ENCODE results near the gene BCKDHA. TPM values are rescaled to one million over a fixed set of nuclear protein-coding genes. Genes with fewer than 3 reads are reported as not detected.

Gene BCKDHA
- total and polyA plus RNA-seq, 9 of the 15 experiments (the other 6 are each of a cell fraction or from before 2014, with no cell fraction given): 4.5 to 52.5 (median 14.1) TPM

- TF ChIP-seq RERE (CRISPR knock-in tag; IDR thresholded peaks at IDR 0.05; ENCODE audit: borderline replicate concordance) (no peak), MCM2 (IDR thresholded peaks at IDR 0.05; ENCODE audit: low read depth) (no peak), HMG20B (CRISPR knock-in tag; IDR thresholded peaks at IDR 0.05) (no peak), MIER1 (IDR thresholded peaks at IDR 0.05; ENCODE audit: low read depth) (no peak), PREB (CRISPR knock-in tag; IDR thresholded peaks at IDR 0.05) (no peak), NELFE (IDR thresholded peaks at IDR 0.05; ENCODE audit: insufficient read depth, insufficient read length) (no peak), DIDO1 (tag; IDR thresholded peaks at IDR 0.05; ENCODE audit: low read depth) (0 out of 2 replicates have a peak, but pooled peaks have one; percentile 28), TAF15 (IDR thresholded peaks at IDR 0.05; ENCODE audit: low read depth, low read length) (no peak), OTX1 (CRISPR knock-in tag; IDR thresholded peaks at IDR 0.05) (no peak), ELF2 (CRISPR knock-in tag; IDR thresholded peaks at IDR 0.05) (no peak), ARID1B (IDR thresholded peaks at IDR 0.05) (no peak), NR3C1 (CRISPR knock-in tag; IDR thresholded peaks at IDR 0.05) (no peak), FOXK2 (conservative IDR thresholded peaks at IDR 0.05 in 1 of 2, IDR thresholded peaks at IDR 0.05 in 1 of 2; ENCODE audit: low read depth in 2 of 2) (peak in 1 of 2 experiments; percentile 43; a peak in 1 of 4 replicates), PKNOX1 (IDR thresholded peaks at IDR 0.05) (peak; percentile 54; the same call in 1 of the 2 replicates)
- TF ChIP-seq, protein P1, sequence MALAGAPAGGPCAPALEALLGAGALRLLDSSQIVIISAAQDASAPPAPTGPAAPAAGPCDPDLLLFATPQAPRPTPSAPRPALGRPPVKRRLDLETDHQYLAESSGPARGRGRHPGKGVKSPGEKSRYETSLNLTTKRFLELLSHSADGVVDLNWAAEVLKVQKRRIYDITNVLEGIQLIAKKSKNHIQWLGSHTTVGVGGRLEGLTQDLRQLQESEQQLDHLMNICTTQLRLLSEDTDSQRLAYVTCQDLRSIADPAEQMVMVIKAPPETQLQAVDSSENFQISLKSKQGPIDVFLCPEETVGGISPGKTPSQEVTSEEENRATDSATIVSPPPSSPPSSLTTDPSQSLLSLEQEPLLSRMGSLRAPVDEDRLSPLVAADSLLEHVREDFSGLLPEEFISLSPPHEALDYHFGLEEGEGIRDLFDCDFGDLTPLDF (CRISPR knock-in tag; IDR thresholded peaks at IDR 0.05): no peak
- TF ChIP-seq, protein P2, sequence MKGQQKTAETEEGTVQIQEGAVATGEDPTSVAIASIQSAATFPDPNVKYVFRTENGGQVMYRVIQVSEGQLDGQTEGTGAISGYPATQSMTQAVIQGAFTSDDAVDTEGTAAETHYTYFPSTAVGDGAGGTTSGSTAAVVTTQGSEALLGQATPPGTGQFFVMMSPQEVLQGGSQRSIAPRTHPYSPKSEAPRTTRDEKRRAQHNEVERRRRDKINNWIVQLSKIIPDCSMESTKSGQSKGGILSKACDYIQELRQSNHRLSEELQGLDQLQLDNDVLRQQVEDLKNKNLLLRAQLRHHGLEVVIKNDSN (CRISPR knock-in tag; IDR thresholded peaks at IDR 0.05): no peak
- TF ChIP-seq, protein P3, sequence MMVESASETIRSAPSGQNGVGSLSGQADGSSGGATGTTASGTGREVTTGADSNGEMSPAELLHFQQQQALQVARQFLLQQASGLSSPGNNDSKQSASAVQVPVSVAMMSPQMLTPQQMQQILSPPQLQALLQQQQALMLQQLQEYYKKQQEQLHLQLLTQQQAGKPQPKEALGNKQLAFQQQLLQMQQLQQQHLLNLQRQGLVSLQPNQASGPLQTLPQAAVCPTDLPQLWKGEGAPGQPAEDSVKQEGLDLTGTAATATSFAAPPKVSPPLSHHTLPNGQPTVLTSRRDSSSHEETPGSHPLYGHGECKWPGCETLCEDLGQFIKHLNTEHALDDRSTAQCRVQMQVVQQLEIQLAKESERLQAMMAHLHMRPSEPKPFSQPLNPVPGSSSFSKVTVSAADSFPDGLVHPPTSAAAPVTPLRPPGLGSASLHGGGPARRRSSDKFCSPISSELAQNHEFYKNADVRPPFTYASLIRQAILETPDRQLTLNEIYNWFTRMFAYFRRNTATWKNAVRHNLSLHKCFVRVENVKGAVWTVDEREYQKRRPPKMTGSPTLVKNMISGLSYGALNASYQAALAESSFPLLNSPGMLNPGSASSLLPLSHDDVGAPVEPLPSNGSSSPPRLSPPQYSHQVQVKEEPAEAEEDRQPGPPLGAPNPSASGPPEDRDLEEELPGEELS (CRISPR knock-in tag; IDR thresholded peaks at IDR 0.05; ENCODE audit: borderline replicate concordance): no peak
These were observed 45.4 kb upstream of the BCKDHA start (continued) for GRCh38 chr19:41352279-41352608.

All from K562 (cell line).